Measurements from ENCODE around the gene MTA2. TPM values are rescaled to one million over a fixed set of nuclear protein-coding genes. Genes with fewer than 3 reads are reported as not detected.
"Not testable (repeated sequence)": the region's sequence is repeated elsewhere in the genome, so short reads cannot be mapped to it uniquely, and the experiment has no call there.

The MTA2 gene
- total RNA-seq, 2 experiments from 2014 or later = 130 to 174 TPM

GRCh38 chr11:62621567-62622470 lies 20.2 kb upstream of the MTA2 start, which contains the start of gene B3GAT3:
TSS of gene B3GAT3 (minus strand) at chr11:62621986. CDS start at chr11:62621947, 39 bp downstream.
- Histone ChIP-seq H3K79me2 (ENCODE audit: insufficient read depth, low read depth, low read length) (peaks cover 24% of the 10 kb centered on the region), H3K9me2 (ENCODE audit: insufficient read depth, low read length) (no peaks in the 10 kb centered on the region), H3K9me3 (ENCODE audit: low read length) (no peaks in the 10 kb centered on the region), H4K20me1 (ENCODE audit: insufficient read depth, low read length) (no peaks in the 10 kb centered on the region), H3K36me3 (ENCODE audit: insufficient read depth, low read length) (peaks cover 45% of the 10 kb centered on the region), H2AFZ (ENCODE audit: low read length) (peak within 1 kb of the TSS; percentile 68; the same call in 1 of the 2 replicates), H3K4me3 (ENCODE audit: low read depth, low read length, poor library complexity, severe bottlenecking) (peak within 1 kb of the TSS; percentile 79), H3K27ac (ENCODE audit: low read depth, low read length, poor library complexity, severe bottlenecking) (peak within 1 kb of the TSS; percentile 83), H3K4me2 (ENCODE audit: low read length) (peak within 1 kb of the TSS; percentile 98), H3K4me1 (ENCODE audit: insufficient read depth, low read length, poor library complexity, severe bottlenecking) (peaks cover 25% of the 10 kb centered on the region)
- BruUV-seq (replicated peaks) = no TSS peak
- TF ChIP-seq CTCF (conservative IDR thresholded peaks at IDR 0.05; ENCODE audit: low read length) (0 out of 2 replicates have a peak, but pooled peaks have one; percentile 20), EZH2phosphoT487 (IDR thresholded peaks at IDR 0.05; ENCODE audit: borderline replicate concordance, low read depth, low read length) (no peak)
- ChIA-PET POLR2A (interaction anchor here (0.5 to 2.7 kb wide), 16 partner anchors 11 to 150 kb away, joined by 3 to 17 read pairs (median 4); partner anchors contain the start of genes C11orf98, CSKMT, EEF1G and GANAB), CTCF (ENCODE audit: unreplicated experiment) (interaction anchor here (0.6 to 1.0 kb wide), 3 partner anchors 30 to 31 kb away, joined by 3 to 7 read pairs (median 4); partner anchors contain the start of gene INTS5)
- intact Hi-C loops (cut with micrococcal nuclease; ENCODE audit: unreplicated experiment) = loop anchor here (2.0 kb wide), 2 partner anchors 31 kb away; partner anchors contain the start of genes INTS5 and TUT1
- peak; percentile 99 for DNase-seq (ENCODE audit: low spot score)

GRCh38 chr11:62621027-62621566 lies 19.4 kb upstream of the MTA2 start:
- Histone ChIP-seq H2AFZ (ENCODE audit: low read length) (peak overlapping the region; percentile 42; the same call in 1 of the 2 replicates), H4K20me1 (ENCODE audit: insufficient read depth, low read length) (no peaks in the 10 kb centered on the region), H3K4me1 (ENCODE audit: insufficient read depth, low read length, poor library complexity, severe bottlenecking) (peaks cover 25% of the 10 kb centered on the region), H3K79me2 (ENCODE audit: insufficient read depth, low read depth, low read length) (peaks cover 24% of the 10 kb centered on the region), H3K36me3 (ENCODE audit: insufficient read depth, low read length) (peaks cover 45% of the 10 kb centered on the region), H3K4me2 (ENCODE audit: low read length) (peak overlapping the region; percentile 98), H3K4me3 (ENCODE audit: low read depth, low read length, poor library complexity, severe bottlenecking) (peak overlapping the region; percentile 79), H3K9me2 (ENCODE audit: insufficient read depth, low read length) (no peaks in the 10 kb centered on the region), H3K27ac (ENCODE audit: low read depth, low read length, poor library complexity, severe bottlenecking) (peak overlapping the region; percentile 83), H3K9me3 (ENCODE audit: low read length) (no peaks in the 10 kb centered on the region)
- intact Hi-C loops (cut with micrococcal nuclease; ENCODE audit: unreplicated experiment) = no loop called here
- TF ChIP-seq EZH2phosphoT487 (IDR thresholded peaks at IDR 0.05; ENCODE audit: borderline replicate concordance, low read depth, low read length) (no peak), CTCF (conservative IDR thresholded peaks at IDR 0.05; ENCODE audit: low read length) (no peak)
- ChIA-PET POLR2A (interaction anchor here (0.8 to 2.7 kb wide), 12 partner anchors 10 to 151 kb away, joined by 3 to 17 read pairs (median 4); partner anchors contain the start of genes C11orf98, CSKMT, EEF1G and GANAB), CTCF (ENCODE audit: unreplicated experiment) (interaction anchor here (0.9 to 1.0 kb wide), 2 partner anchors 29 to 32 kb away, joined by 3 to 4 read pairs; partner anchors contain the start of gene INTS5)
- TSS peak; percentile 60 for BruUV-seq (replicated peaks)
- no peak for DNase-seq (ENCODE audit: low spot score)

- H3K9me3 ChIP-seq (ENCODE audit: low read length); CTCF ChIA-PET (ENCODE audit: unreplicated experiment); POLR2A ChIA-PET: not testable (repeated sequence)
Measured at GRCh38 chr11:62616957-62617356, 15.3 kb upstream of the MTA2 start.

More at GRCh38 chr11:62616957-62617356, 15.3 kb upstream of the MTA2 start:
- H4K20me1 ChIP-seq (ENCODE audit: insufficient read depth, low read length); H3K4me2 ChIP-seq (ENCODE audit: low read length); H3K4me3 ChIP-seq (ENCODE audit: low read depth, low read length, poor library complexity, severe bottlenecking); BruUV-seq (replicated peaks); H2AFZ ChIP-seq (ENCODE audit: low read length); DNase-seq (ENCODE audit: low spot score); H3K9me2 ChIP-seq (ENCODE audit: insufficient read depth, low read length); H3K27ac ChIP-seq (ENCODE audit: low read depth, low read length, poor library complexity, severe bottlenecking); intact Hi-C loops (cut with micrococcal nuclease; ENCODE audit: unreplicated experiment): not testable (repeated sequence)
- H3K4me1 ChIP-seq (ENCODE audit: insufficient read depth, low read length, poor library complexity, severe bottlenecking) = peaks cover 22% of the 10 kb centered on the region
- peaks cover 24% of the 10 kb centered on the region for H3K79me2 ChIP-seq (ENCODE audit: insufficient read depth, low read depth, low read length)
- H3K36me3 ChIP-seq (ENCODE audit: insufficient read depth, low read length) = peaks cover 26% of the 10 kb centered on the region

All from OCI-LY7 (cell line).